ENCODE data around the gene HDAC3. TPM values are rescaled to one million over a fixed set of nuclear protein-coding genes. Genes with fewer than 3 reads are reported as not detected.

Gene HDAC3
- total RNA-seq, 4 donors from 2014 or later: 31.2 to 55.6 (median 47.9) TPM

- H3K9me3 ChIP-seq: no peaks in the 10 kb centered on the region
- no peaks in the 10 kb centered on the region for H3K27me3 ChIP-seq
- peaks cover 0 to 100% (median 0%) of the 10 kb centered on the region in 3 donors for H3K36me3 ChIP-seq
- H3K4me1 ChIP-seq: no peaks in the 10 kb centered on the region
- H3K4me3 ChIP-seq: no peak overlapping the region
- TF ChIP-seq POLR2A (IDR thresholded peaks at IDR 0.05) (no peak), CTCF (IDR thresholded peaks at IDR 0.05) (no peak)
- no peak overlapping the region for H3K27ac ChIP-seq
- no peak for DNase-seq
These were observed 62.5 kb downstream of the HDAC3 start for GRCh38 chr5:141574122-141574510.

- no peaks in the 10 kb centered on the region for H3K27me3 ChIP-seq
- H3K9me3 ChIP-seq: no peaks in the 10 kb centered on the region
- TF ChIP-seq CTCF (IDR thresholded peaks at IDR 0.05) (no peak), POLR2A (IDR thresholded peaks at IDR 0.05) (no peak)
- H3K4me3 ChIP-seq: no peak overlapping the region
- no peaks in the 10 kb centered on the region for H3K4me1 ChIP-seq
- peaks cover 0 to 100% (median 0%) of the 10 kb centered on the region in 3 donors for H3K36me3 ChIP-seq
- H3K27ac ChIP-seq: no peak overlapping the region
- no peak for DNase-seq
These were observed 63.0 kb downstream of the HDAC3 start for GRCh38 chr5:141573489-141574121.

Small RNAs within 50 kb of the gene (small RNA-seq; reads per million reads assigned to genes)
- 0 reads per million in 2 donors for gene RPS27AP10

Other genes starting within 250 kb of the HDAC3 start
- 1 to 10 TPM; 1.1 to 3.3 (median 1.9) TPM for gene PCDHGB4, start 249.2 kb downstream of the HDAC3 start, total RNA-seq
- 1 to 10 TPM in 2 of 4 donors, under 1 TPM in 2; 0.35 to 2.5 (median 1.1) TPM for gene PCDHGA8, start 244.2 kb downstream of the HDAC3 start, total RNA-seq
- gene PCDHGB5, start 238.9 kb downstream of the HDAC3 start, total RNA-seq: 1 to 10 TPM; 2.3 to 9.1 (median 2.9) TPM
- 10 to 100 TPM in 1 of 4 donors, 1 to 10 TPM in 3; 1.9 to 17.3 (median 4.0) TPM for gene PCDHGA9, start 234.1 kb downstream of the HDAC3 start, total RNA-seq
- 1 to 10 TPM; 1.1 to 7.4 (median 3.3) TPM for gene PCDHGB6, start 228.8 kb downstream of the HDAC3 start, total RNA-seq
- gene PCDHGA10, start 223.9 kb downstream of the HDAC3 start, total RNA-seq: 1 to 10 TPM; 3.2 to 7.7 (median 4.2) TPM
- 1 to 10 TPM; 4.0 to 5.8 (median 4.3) TPM for gene PCDHGB7, start 219.2 kb downstream of the HDAC3 start, total RNA-seq
- 1 to 10 TPM; 1.1 to 5.0 (median 2.4) TPM for gene PCDHGA11, start 215.8 kb downstream of the HDAC3 start, total RNA-seq
- 10 to 100 TPM in 1 of 4 donors, 1 to 10 TPM in 3; 1.4 to 12.4 (median 4.7) TPM for gene PCDHGA12, start 206.3 kb downstream of the HDAC3 start, total RNA-seq
- 10 to 100 TPM; 10.2 to 29.7 (median 16.7) TPM for gene PCDHGC3, start 160.9 kb downstream of the HDAC3 start, total RNA-seq
- gene PCDHGC4, start 151.8 kb downstream of the HDAC3 start, total RNA-seq: 10 to 100 TPM in 1 of 4 donors, 1 to 10 TPM in 3; 1.7 to 11.3 (median 5.3) TPM
- gene PCDHGC5, start 147.8 kb downstream of the HDAC3 start, total RNA-seq: 1 to 10 TPM in 1 of 4 donors, under 1 TPM in 2, not detected in 1; 0.67 to 1.4 (median 0.95) TPM
- 100 to 1,000 TPM in 2 of 4 donors, 10 to 100 TPM in 2; 98.2 to 115 (median 102) TPM for gene DIAPH1, start 17.8 kb downstream of the HDAC3 start, total RNA-seq
- gene RELL2, start 148 bp upstream of the HDAC3 start, total RNA-seq: 10 to 100 TPM in 3 of 4 donors, 1 to 10 TPM in 1; 8.0 to 13.2 (median 10.6) TPM
- gene FCHSD1, start 14.6 kb upstream of the HDAC3 start, total RNA-seq: 100 to 1,000 TPM in 1 of 4 donors, 10 to 100 TPM in 3; 19.8 to 116 (median 45.7) TPM
- gene ARAP3, start 45.4 kb upstream of the HDAC3 start, total RNA-seq: 10 to 100 TPM in 2 of 4 donors, 1 to 10 TPM in 2; 1.1 to 13.2 (median 9.7) TPM
- 100 to 1,000 TPM in 3 of 4 donors, 10 to 100 TPM in 1; 64.4 to 169 (median 164) TPM for gene PCDH1, start 241.6 kb upstream of the HDAC3 start, total RNA-seq